Urinary bladder (tissue), 4 donors: Measurements from ENCODE around the gene WNT4. TPM values are rescaled to one million over a fixed set of nuclear protein-coding genes. Genes with fewer than 3 reads are reported as not detected.

ENCODE experiments used
- DNase-seq: peaks from one replicate; pipeline ENCODE4 v3.0.0-alpha.2; 2015; ENCODE audit errors: extremely low spot score
- H3K27ac ChIP-seq: one replicate; pipeline ENCODE4 v1.5.1; 2013; ENCODE audit warnings: low read depth, mild to moderate bottlenecking, moderate library complexity
- H3K36me3 ChIP-seq: one replicate; pipeline ENCODE4 v1.6.1; 2013; ENCODE audit warnings: mild to moderate bottlenecking, moderate library complexity; ENCODE audit not compliant: insufficient read depth
- H3K4me1 ChIP-seq: one replicate; pipeline ENCODE4 v1.6.1; 2013; ENCODE audit warnings: mild to moderate bottlenecking, moderate library complexity; ENCODE audit not compliant: insufficient read depth
- H3K4me3 ChIP-seq: one replicate; pipeline ENCODE4 v1.5.1; 2013; ENCODE audit warnings: low read depth, low read length
- WGBS: extraction: QIAGEN DNeasy Blood & Tissue Kit; methylation state at CpG from one replicate; pipeline ENCODE4 v1.1.7; 2013; 5-methylcytosine and 5-hydroxymethylcytosine counted together
- polyA plus RNA-seq: library from polyadenylated mRNA; stranded (reverse); fragments of 200-250 nt; gene quantifications from one replicate; pipeline ENCODE4 v1.2.3, GENCODE V29; 2013
- total RNA-seq: library from RNA; depleted of rRNA; stranded (reverse); fragments of >200 nt; gene quantifications from one replicate; pipeline ENCODE4 v1.2.3, GENCODE V29; 2014
- donor health status: healthy with polysubstance abuse.
- donor health status: healthy.

WNT4 gene
- total and polyA plus RNA-seq, 2 donors = 3.0 to 3.9 TPM

GRCh38 chr1:22080191-22080590 is 62.7 kb downstream of the WNT4 start:
- no peak for DNase-seq
- Histone ChIP-seq H3K27ac (no peak overlapping the region), H3K36me3 (peaks cover 6% of the 10 kb centered on the region), H3K4me3 (no peak overlapping the region), H3K4me1 (peaks cover 2% of the 10 kb centered on the region)
- 88% methylated on average over 2 of the region's 2 CpGs for WGBS

- WGBS = 76% methylated on average over 2 of the region's 2 CpGs
- no peak overlapping the region for H3K4me3 ChIP-seq
- no peak for DNase-seq
- H3K36me3 ChIP-seq = peaks cover 6% of the 10 kb centered on the region
- H3K4me1 ChIP-seq = peaks cover 2% of the 10 kb centered on the region
- H3K27ac ChIP-seq = no peak overlapping the region
These were observed 64.8 kb downstream of the WNT4 start for GRCh38 chr1:22078133-22078532.

GRCh38 chr1:22077728-22078127 is 65.2 kb downstream of the WNT4 start:
- Histone ChIP-seq H3K4me3 (no peak overlapping the region), H3K36me3 (peaks cover 6% of the 10 kb centered on the region), H3K27ac (no peak overlapping the region), H3K4me1 (peaks cover 2% of the 10 kb centered on the region)
- 39% methylated on average over 5 of the region's 5 CpGs for WGBS
- DNase-seq = no peak

GRCh38 chr1:22076346-22076745 is 66.6 kb downstream of the WNT4 start:
- Histone ChIP-seq H3K36me3 (peaks cover 2% of the 10 kb centered on the region), H3K4me1 (peaks cover 1% of the 10 kb centered on the region), H3K4me3 (no peak overlapping the region), H3K27ac (no peak overlapping the region)
- 79% methylated on average over 3 of the region's 3 CpGs for WGBS
- no peak for DNase-seq

- H3K27ac ChIP-seq = no peak overlapping the region
- peaks cover 2% of the 10 kb centered on the region for H3K36me3 ChIP-seq
- H3K4me3 ChIP-seq = no peak overlapping the region
- 46% methylated on average over 2 of the region's 2 CpGs for WGBS
- H3K4me1 ChIP-seq = no peaks in the 10 kb centered on the region
- DNase-seq = no peak
These were observed 67.2 kb downstream of the WNT4 start for GRCh38 chr1:22075718-22076117.

- no peak for DNase-seq
- Histone ChIP-seq H3K27ac (no peak overlapping the region), H3K4me1 (no peaks in the 10 kb centered on the region), H3K4me3 (no peak overlapping the region), H3K36me3 (no peaks in the 10 kb centered on the region)
- 24% methylated on average over 1 of the region's 1 CpG for WGBS
These were observed 68.1 kb downstream of the WNT4 start for GRCh38 chr1:22074803-22075202.

GRCh38 chr1:22071511-22071910 is 71.4 kb downstream of the WNT4 start:
- 66% methylated on average over 2 of the region's 2 CpGs for WGBS
- Histone ChIP-seq H3K4me1 (no peaks in the 10 kb centered on the region), H3K4me3 (no peak overlapping the region), H3K27ac (no peak overlapping the region), H3K36me3 (no peaks in the 10 kb centered on the region)
- no peak for DNase-seq

Other genes with a start within 250 kb of the WNT4 start
- gene HSPG2, start 205.8 kb downstream of the WNT4 start, total RNA-seq = 242 TPM
- 514 TPM for gene HSPG2, start 205.8 kb downstream of the WNT4 start, polyA plus RNA-seq
- gene CELA3B, start 166.1 kb downstream of the WNT4 start, total RNA-seq = not detected
- 0.49 TPM for gene CELA3B, start 166.1 kb downstream of the WNT4 start, polyA plus RNA-seq
- not detected for gene CELA3A, start 141.4 kb downstream of the WNT4 start, total RNA-seq
- 2.0 TPM for gene CELA3A, start 141.4 kb downstream of the WNT4 start, polyA plus RNA-seq
- 493 TPM for gene CDC42, start 90.4 kb downstream of the WNT4 start, total RNA-seq
- 167 TPM for gene CDC42, start 90.4 kb downstream of the WNT4 start, polyA plus RNA-seq